GM19023 (cell line): ENCODE measurements around the gene SRP9.
"Not testable (repeated sequence)": the region's sequence is repeated elsewhere in the genome, so short reads cannot be mapped to it uniquely, and the experiment has no call there.

ENCODE experiments used
- ATAC-seq: cut with Tn5 transposase; IDR thresholded peaks from one replicate; pipeline ENCODE4 v1.9.1; 2021; ENCODE audit warnings: mild to moderate bottlenecking, moderate library complexity; ENCODE audit not compliant: unreplicated experiment

SRP9 gene

DNA sequence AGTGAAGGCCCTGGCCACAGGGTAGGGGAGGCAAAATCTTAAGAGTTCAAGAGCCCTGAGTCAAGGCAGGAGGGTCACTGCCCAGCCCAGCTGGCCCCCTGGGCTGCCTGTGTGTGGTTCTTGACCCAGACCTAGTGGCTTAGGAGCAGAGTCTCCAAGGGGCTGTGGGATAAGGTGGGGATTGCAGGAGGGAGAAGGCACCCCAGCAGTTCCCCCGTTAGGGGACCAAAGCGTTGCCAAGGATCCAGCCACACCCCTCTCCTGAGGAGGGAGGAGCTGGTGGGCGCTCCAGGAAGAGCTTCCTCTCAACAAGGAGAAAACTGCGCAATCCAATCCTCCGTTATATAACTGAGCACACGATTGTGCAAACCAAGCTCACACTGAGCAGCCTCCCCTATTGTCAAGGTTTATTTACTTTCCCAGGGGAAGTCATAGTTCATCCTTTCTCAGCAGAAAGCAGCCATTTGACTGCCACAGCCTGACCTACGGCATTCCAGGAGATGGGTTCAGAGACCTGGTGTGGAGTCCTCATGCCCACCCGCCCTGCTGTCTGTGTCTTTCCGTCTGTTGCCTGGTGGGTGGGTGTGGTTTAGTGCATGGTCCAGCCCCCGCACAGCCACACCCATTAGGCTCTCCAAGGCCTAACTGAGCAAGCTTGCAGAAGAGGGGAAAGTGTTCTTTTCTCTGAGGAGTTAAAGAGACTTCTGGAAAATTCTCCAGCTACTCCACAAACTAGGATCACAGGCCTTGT, 35.8 kb downstream of the SRP9 start:
- ATAC-seq: no peak

DNA sequence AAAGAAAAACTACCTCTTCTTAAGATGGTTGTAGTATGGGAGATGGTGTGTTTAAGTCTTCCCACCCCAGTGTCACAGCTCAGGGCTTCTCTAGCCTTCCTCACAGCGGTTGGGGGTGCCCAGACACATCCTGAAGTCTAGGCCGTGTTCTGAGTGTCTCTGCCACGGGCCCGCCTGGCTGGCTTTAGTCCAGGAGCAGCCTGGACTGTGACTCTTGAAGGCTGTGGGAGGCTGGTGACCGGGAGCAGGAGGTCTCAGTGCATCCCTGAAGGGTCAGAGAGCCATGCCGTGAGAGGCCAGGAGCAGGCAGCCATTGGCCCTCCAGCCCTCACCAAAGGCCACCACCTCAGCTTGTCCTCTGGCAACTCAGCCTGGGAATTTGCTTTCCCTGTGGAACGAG, 36.8 kb downstream of the SRP9 start:
- no peak for ATAC-seq

DNA sequence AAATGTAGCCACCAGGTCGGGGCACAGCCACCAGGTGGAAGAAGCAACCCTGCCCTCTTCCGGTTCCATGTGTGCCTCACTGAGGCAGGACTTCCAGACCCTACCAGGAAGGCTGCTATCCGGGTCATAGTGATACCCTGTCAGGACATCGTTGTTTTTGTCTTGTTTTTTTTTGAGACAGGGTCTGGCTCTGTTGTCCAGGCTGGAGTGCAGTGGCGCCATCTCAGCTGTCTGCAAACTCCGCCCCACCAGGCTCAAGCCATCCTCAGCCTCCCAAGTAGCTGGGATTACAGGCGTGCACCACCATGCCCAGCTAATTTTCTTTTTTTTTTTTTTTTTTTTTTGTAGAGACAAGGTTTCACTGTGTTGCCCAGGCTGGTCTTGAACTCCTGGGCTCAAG, 37.5 kb downstream of the SRP9 start:
- not testable (repeated sequence) for ATAC-seq

- ATAC-seq: no peak
Observed at GRCh38 chr1:225815526-225816178, 38.0 kb downstream of the SRP9 start.

GRCh38 chr1:225816643-225817538, 39.3 kb downstream of the SRP9 start:
- no peak for ATAC-seq

- no peak for ATAC-seq
Observed at GRCh38 chr1:225817611-225818061, 40.0 kb downstream of the SRP9 start.

DNA sequence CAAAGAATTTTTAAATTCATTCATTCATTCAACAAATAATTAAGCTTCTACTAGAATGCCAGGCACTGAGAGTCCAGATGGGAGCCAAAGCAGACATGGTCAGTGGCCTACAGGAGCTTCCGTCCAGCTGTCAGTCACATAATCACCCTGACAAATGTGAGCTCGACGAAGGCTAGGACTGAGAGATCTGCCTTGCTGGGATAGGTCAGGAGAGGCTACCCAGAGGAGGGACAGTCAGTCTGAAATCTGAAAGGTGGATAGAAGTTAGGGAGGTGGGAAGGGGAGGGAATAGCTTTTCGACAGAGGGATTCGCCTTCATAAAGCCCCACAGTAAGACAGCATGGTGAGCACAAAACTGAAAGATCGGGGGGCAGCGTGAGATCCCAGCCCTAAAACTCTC, 40.6 kb downstream of the SRP9 start:
- ATAC-seq: no peak

- ATAC-seq: no peak
Observed at GRCh38 chr1:225819346-225820192, 41.9 kb downstream of the SRP9 start.

GRCh38 chr1:225820522-225821120, 43.0 kb downstream of the SRP9 start:
- ATAC-seq: no peak

DNA sequence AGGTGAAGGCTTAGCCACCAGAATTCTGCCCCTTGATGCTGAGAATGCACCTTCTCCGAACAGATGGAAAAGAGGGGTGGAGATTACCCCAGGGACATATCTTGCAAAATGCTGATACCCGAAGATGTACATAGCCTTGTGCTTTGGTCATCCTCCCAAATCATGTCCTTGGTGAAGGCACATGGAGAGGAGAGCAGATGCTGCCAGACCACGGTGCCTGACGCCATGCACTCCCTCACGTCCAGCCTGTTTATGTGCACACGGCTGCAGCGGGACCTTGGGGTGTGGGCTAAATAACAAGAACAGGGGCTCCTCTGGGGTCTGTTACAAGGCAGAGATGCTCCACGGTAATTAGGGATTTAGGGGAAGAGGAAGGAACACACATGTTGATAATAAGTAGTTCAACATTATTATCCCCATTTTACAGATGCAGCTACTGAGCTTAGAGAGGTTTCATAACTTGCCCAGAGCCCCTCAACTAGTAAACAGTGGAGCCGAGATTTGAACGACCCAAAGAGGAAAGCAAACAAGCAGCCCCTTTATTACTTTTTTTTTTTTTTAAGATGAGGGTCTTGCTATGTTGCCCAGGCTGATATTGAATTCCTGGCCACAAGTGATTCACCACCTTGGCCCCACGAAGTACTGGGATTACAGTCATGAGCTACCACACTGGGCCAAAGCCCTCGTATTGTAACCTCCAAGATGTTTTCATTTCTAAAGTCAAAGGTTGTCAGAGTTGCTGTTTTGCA, 45.2 kb downstream of the SRP9 start:
- no peak for ATAC-seq

GRCh38 chr1:225823811-225824261, 46.2 kb downstream of the SRP9 start:
- ATAC-seq: no peak

DNA sequence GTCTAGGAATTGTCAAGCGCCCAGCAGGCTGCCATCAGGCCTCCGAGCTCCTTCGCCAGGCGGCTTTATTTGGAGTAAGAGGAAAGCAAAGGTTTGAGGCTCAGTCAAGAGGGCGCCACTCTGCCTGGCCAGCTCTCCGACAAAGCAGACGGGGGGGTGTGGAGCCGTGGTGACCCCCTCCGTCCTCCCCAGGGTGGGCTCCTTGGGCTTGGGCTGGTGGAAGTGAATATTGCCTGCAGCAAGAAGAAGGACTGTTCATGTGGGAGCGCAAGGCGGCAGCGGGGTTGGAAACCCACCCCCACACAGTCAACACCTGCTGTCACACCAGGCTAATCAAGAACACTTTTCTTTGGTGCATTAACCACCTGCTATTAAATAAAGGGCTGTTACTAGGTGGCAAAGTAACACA, 46.9 kb downstream of the SRP9 start:
- no peak for ATAC-seq

DNA sequence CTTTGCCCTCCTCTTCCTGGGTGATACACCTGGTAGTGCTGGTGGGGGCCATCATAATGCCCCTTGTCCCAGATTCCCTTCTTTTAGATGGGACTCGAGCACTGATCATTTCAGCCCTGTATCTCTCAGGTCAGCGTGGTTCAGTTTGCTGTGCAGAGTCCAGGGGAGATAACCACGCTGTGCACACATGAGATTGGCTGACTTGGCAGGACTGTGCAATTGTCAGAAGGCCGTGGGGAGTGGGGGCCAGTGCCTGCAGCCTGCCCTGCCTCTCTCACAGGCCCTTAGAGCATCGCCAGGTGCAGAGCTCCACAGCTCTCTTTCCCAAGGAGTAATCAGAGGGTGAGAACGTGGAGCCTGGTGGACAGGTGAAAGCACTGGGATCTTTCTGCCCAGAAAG, 47.5 kb downstream of the SRP9 start:
- ATAC-seq: no peak

- ATAC-seq: no peak
Observed at GRCh38 chr1:225825607-225826007, 48.0 kb downstream of the SRP9 start.

DNA sequence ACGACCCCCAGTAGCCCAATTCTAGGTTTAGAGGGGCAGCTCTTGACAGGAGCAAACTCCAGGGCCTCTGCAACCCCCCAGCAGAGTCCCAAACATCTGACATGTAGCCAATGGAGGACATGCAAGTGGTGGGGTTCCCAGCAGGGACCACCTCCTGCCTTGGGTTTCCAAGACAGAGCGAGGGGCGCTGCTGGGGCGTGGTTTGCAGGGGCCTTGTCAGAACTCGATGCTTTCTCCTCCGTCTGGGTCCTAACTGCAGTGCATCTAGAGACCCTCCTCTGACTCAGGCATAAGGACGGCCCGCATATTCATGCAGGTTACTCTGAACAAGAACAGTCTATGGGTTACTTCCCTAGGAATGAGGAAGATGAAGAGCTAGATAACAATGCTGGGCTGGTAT, 49.5 kb downstream of the SRP9 start:
- ATAC-seq: no peak

- no peak for ATAC-seq
Observed at GRCh38 chr1:225828706-225829345, 51.2 kb downstream of the SRP9 start.

GRCh38 chr1:225830841-225831240, 53.2 kb downstream of the SRP9 start:
- no peak for ATAC-seq

DNA sequence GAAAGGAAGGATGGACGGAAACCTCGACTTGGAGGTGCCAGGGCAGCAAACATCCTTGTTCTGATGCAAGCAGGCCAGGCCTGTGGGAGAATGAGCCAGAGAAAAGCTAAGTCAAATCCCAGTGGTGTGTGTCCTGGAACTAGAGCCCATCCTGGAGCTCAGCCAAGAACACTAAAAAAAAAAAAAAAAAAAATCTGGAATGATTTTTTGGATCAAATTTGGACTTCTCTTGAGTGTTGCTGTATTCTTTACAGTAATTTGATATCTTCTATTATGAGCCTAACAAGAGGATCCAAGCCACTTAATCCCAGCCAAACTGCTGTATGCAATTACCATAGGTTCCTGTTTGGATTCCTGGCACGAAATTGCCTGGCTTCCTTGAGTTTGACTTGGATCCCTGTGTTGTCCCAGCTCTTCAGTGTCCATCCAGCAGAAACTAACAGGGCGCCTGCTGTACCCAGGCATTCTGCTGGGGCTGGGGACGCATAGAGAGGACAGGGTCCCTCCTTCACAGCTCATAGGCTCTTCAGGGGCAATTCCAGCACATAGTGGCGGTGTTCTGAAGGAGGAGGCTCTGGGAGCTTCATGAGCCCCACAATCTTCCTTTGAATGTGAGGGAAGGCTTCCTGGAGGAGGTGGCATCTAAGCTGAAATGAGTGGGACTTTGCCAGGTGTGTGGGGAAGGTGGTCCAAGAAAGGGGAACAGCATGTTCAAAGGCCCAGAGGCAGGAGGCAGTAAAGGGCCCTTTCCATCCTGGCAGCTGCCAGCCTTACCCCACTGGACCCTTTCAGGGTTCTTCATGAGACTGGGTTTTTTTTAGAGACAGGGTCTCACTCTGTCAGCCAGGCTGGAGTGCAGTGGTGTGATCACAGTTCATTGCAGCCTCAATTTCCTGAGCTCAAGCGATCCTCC, 57.0 kb downstream of the SRP9 start:
- no peak for ATAC-seq
